Stimulated activated naive CD8-positive, alpha-beta T cell treated with anti-CD3 and anti-CD28 coated beads, Interleukin-15, amount 100 ng/mL, for 72 hours (primary cell): ENCODE measurements around the gene AMN1.
"Not testable (repeated sequence)": the region's sequence is repeated elsewhere in the genome, so short reads cannot be mapped to it uniquely, and the experiment has no call there.

Experiments
- ATAC-seq: fragments of 150-1000 bp; cut with Tn5 transposase; 2 replicates; pipeline ENCODE4 v1.10.0; 2021; ENCODE audit warnings: mild to moderate bottlenecking, moderate library complexity
- DNase-seq, 2 donors: peaks; one replicate each; pipeline ENCODE4 v3.0.0; 2021 to 2022
- H3K27ac Mint-ChIP-seq, 2 donors: one replicate each; pipeline ENCODE4 v1.8.0; 2022; ENCODE audit warnings: mild to moderate bottlenecking in 2 of 2, mixed read lengths in 2 of 2, moderate library complexity in 2 of 2
- H3K27me3 Mint-ChIP-seq: one replicate; pipeline ENCODE4 v1.8.0; 2022; ENCODE audit warnings: mixed read lengths
- H3K4me1 Mint-ChIP-seq: one replicate; pipeline ENCODE4 v1.8.0; 2022; ENCODE audit warnings: mild to moderate bottlenecking, mixed read lengths
- H3K4me3 Mint-ChIP-seq, 2 donors: one replicate each; pipeline ENCODE4 v1.8.0; 2022; ENCODE audit warnings: mild to moderate bottlenecking in 2 of 2, mixed read lengths in 2 of 2, moderate library complexity in 1 of 2
- H3K9me3 Mint-ChIP-seq, 2 donors: one replicate each; pipeline ENCODE4 v1.8.0; 2022; ENCODE audit warnings: mixed read lengths in 2 of 2

Gene AMN1

GRCh38 chr12:31744363-31744762 lies 15.5 kb upstream of the AMN1 start:
- not testable (repeated sequence) for DNase-seq, H3K27me3 Mint-ChIP-seq, H3K27ac Mint-ChIP-seq, ATAC-seq, H3K9me3 Mint-ChIP-seq, H3K4me3 Mint-ChIP-seq
- peaks cover 80% of the 10 kb centered on the region for H3K4me1 Mint-ChIP-seq

- H3K27me3 Mint-ChIP-seq, result no peaks in the 10 kb centered on the region
- H3K27ac Mint-ChIP-seq, result no peak overlapping the region
- ATAC-seq, result no peak
- peaks cover 78% of the 10 kb centered on the region for H3K4me1 Mint-ChIP-seq
- H3K4me3 Mint-ChIP-seq, result no peak overlapping the region
- no peak for DNase-seq
- no peaks in the 10 kb centered on the region for H3K9me3 Mint-ChIP-seq
Measured at GRCh38 chr12:31742891-31743290, 14.1 kb upstream of the AMN1 start.

GRCh38 chr12:31740628-31741027 lies 11.8 kb upstream of the AMN1 start:
- no peaks in the 10 kb centered on the region for H3K9me3 Mint-ChIP-seq
- peak; percentile 24 for ATAC-seq
- peaks cover 79% of the 10 kb centered on the region for H3K4me1 Mint-ChIP-seq
- no peak for DNase-seq
- no peak overlapping the region for H3K27ac Mint-ChIP-seq
- no peaks in the 10 kb centered on the region for H3K27me3 Mint-ChIP-seq
- no peak overlapping the region for H3K4me3 Mint-ChIP-seq

- Mint-ChIP-seq H3K4me1 (peaks cover 79% of the 10 kb centered on the region), H3K9me3 (peaks cover 0 to 6% of the 10 kb centered on the region in 2 donors), H3K27me3 (no peaks in the 10 kb centered on the region), H3K27ac (peak overlapping the region; percentile 61 to 78), H3K4me3 (peak overlapping the region in 1 of 2 donors; percentile 19)
- DNase-seq (peak in 1 of 2 donors; percentile 25), ATAC-seq (peak; percentile 23)
Measured at GRCh38 chr12:31737763-31738162, 8.9 kb upstream of the AMN1 start.

- no peak for ATAC-seq
- no peak for DNase-seq
- Mint-ChIP-seq H3K9me3 (peaks cover 0 to 6% of the 10 kb centered on the region in 2 donors), H3K4me3 (peak overlapping the region in 1 of 2 donors; percentile 19), H3K27ac (peak overlapping the region; percentile 78 to 80), H3K27me3 (no peaks in the 10 kb centered on the region), H3K4me1 (peaks cover 80% of the 10 kb centered on the region)
Measured at GRCh38 chr12:31737345-31737744, 8.5 kb upstream of the AMN1 start.

GRCh38 chr12:31736472-31736871 lies 7.7 kb upstream of the AMN1 start:
- peak overlapping the region in 1 of 2 donors; percentile 21 for H3K4me3 Mint-ChIP-seq

GRCh38 chr12:31733549-31734432 lies 5.0 kb upstream of the AMN1 start:
- Mint-ChIP-seq H3K27ac (peak overlapping the region; percentile 49 to 90), H3K4me3 (peak overlapping the region; percentile 45 to 48), H3K4me1 (peaks cover 66% of the 10 kb centered on the region), H3K9me3 (peaks cover 6 to 11% of the 10 kb centered on the region in 2 donors)
- not testable (repeated sequence) for ATAC-seq, H3K27me3 Mint-ChIP-seq
- peak in 1 of 2 donors; percentile 34 for DNase-seq

More at GRCh38 chr12:31736472-31736871, 7.7 kb upstream of the AMN1 start:
- Mint-ChIP-seq H3K4me1 (peaks cover 73% of the 10 kb centered on the region), H3K9me3 (peaks cover 0 to 6% of the 10 kb centered on the region in 2 donors), H3K27me3 (no peaks in the 10 kb centered on the region), H3K27ac (peak overlapping the region; percentile 86 to 89)
- DNase-seq, result peak; percentile 48 to 79
- ATAC-seq, result peak; percentile 83

GRCh38 chr12:31732926-31733548 lies 4.2 kb upstream of the AMN1 start:
- DNase-seq (peak; percentile 78 to 86), ATAC-seq (peak; percentile 52)
- H3K27ac Mint-ChIP-seq, result peak overlapping the region; percentile 49 to 90
- H3K27me3 Mint-ChIP-seq, result no peaks in the 10 kb centered on the region
- H3K9me3 Mint-ChIP-seq, result peaks cover 6 to 11% of the 10 kb centered on the region in 2 donors
- peaks cover 60% of the 10 kb centered on the region for H3K4me1 Mint-ChIP-seq
- H3K4me3 Mint-ChIP-seq, result peak overlapping the region; percentile 45 to 48

- H3K9me3 Mint-ChIP-seq, result peaks cover 6 to 11% of the 10 kb centered on the region in 2 donors
- H3K27ac Mint-ChIP-seq, ATAC-seq, H3K27me3 Mint-ChIP-seq, DNase-seq: not testable (repeated sequence)
- H3K4me3 Mint-ChIP-seq, result peak overlapping the region in 1 of 2 donors; percentile 60
- peaks cover 58% of the 10 kb centered on the region for H3K4me1 Mint-ChIP-seq
Measured at GRCh38 chr12:31731203-31731602, 2.4 kb upstream of the AMN1 start.

- ATAC-seq (no peak), DNase-seq (no peak)
- H3K4me1 Mint-ChIP-seq, result peaks cover 58% of the 10 kb centered on the region
- H3K9me3 Mint-ChIP-seq, result peaks cover 5 to 6% of the 10 kb centered on the region in 2 donors
- H3K27ac Mint-ChIP-seq, result no peak overlapping the region
- peak overlapping the region; percentile 96 to 99 for H3K4me3 Mint-ChIP-seq
- H3K27me3 Mint-ChIP-seq, result no peaks in the 10 kb centered on the region
Measured at GRCh38 chr12:31729705-31730104, 884 bp upstream of the AMN1 start.

GRCh38 chr12:31728289-31728916 lies 418 bp downstream of the AMN1 start:
- Mint-ChIP-seq H3K4me1 (peaks cover 61% of the 10 kb centered on the region), H3K4me3 (peak overlapping the region; percentile 96 to 99)
- peak; percentile 9 for ATAC-seq

GRCh38 chr12:31727192-31727591 lies 1.6 kb downstream of the AMN1 start:
- H3K9me3 Mint-ChIP-seq, result peaks cover 5 to 6% of the 10 kb centered on the region in 2 donors
- H3K27me3 Mint-ChIP-seq, result no peaks in the 10 kb centered on the region
- DNase-seq, result no peak
- H3K27ac Mint-ChIP-seq, result no peak overlapping the region
- H3K4me1 Mint-ChIP-seq, result peaks cover 65% of the 10 kb centered on the region
- no peak for ATAC-seq
- peak overlapping the region; percentile 1 to 42 for H3K4me3 Mint-ChIP-seq

More at GRCh38 chr12:31728289-31728916, 418 bp downstream of the AMN1 start:
- Mint-ChIP-seq H3K27ac (peak overlapping the region; percentile 95 to 98), H3K27me3 (no peaks in the 10 kb centered on the region), H3K9me3 (peaks cover 5 to 6% of the 10 kb centered on the region in 2 donors)
- no peak for DNase-seq

- DNase-seq (no peak), ATAC-seq (no peak)
- H3K4me1 Mint-ChIP-seq, result peaks cover 66% of the 10 kb centered on the region
- H3K9me3 Mint-ChIP-seq, result peaks cover 5 to 6% of the 10 kb centered on the region in 2 donors
- H3K4me3 Mint-ChIP-seq, result no peak overlapping the region
- no peak overlapping the region for H3K27ac Mint-ChIP-seq
- no peaks in the 10 kb centered on the region for H3K27me3 Mint-ChIP-seq
Measured at GRCh38 chr12:31726575-31726974, 2.2 kb downstream of the AMN1 start.

- Mint-ChIP-seq H3K9me3 (peaks cover 0 to under 1% of the 10 kb centered on the region in 2 donors), H3K27me3 (no peaks in the 10 kb centered on the region), H3K27ac (peak overlapping the region; percentile 82 to 89), H3K4me3 (no peak overlapping the region), H3K4me1 (peaks cover 53% of the 10 kb centered on the region)
- no peak for ATAC-seq
- DNase-seq, result no peak
Measured at GRCh38 chr12:31724557-31724956, 4.3 kb downstream of the AMN1 start.

GRCh38 chr12:31722580-31722979 lies 6.2 kb downstream of the AMN1 start:
- no peaks in the 10 kb centered on the region for H3K27me3 Mint-ChIP-seq
- peak overlapping the region; percentile 26 to 31 for H3K4me3 Mint-ChIP-seq
- DNase-seq, result no peak
- H3K27ac Mint-ChIP-seq, result no peak overlapping the region
- peaks cover 47% of the 10 kb centered on the region for H3K4me1 Mint-ChIP-seq
- no peak for ATAC-seq
- H3K9me3 Mint-ChIP-seq, result peaks cover 0 to 6% of the 10 kb centered on the region in 2 donors
